HG02588 (cell line): ENCODE measurements around the gene IMP3.
"Not testable (repeated sequence)": the region's sequence is repeated elsewhere in the genome, so short reads cannot be mapped to it uniquely, and the experiment has no call there.

Experiments used
- ATAC-seq: cut with Tn5 transposase; IDR thresholded peaks from one replicate; pipeline ENCODE4 v1.9.1; 2021; ENCODE audit warnings: mild to moderate bottlenecking, moderate library complexity; ENCODE audit not compliant: unreplicated experiment

IMP3 gene

DNA sequence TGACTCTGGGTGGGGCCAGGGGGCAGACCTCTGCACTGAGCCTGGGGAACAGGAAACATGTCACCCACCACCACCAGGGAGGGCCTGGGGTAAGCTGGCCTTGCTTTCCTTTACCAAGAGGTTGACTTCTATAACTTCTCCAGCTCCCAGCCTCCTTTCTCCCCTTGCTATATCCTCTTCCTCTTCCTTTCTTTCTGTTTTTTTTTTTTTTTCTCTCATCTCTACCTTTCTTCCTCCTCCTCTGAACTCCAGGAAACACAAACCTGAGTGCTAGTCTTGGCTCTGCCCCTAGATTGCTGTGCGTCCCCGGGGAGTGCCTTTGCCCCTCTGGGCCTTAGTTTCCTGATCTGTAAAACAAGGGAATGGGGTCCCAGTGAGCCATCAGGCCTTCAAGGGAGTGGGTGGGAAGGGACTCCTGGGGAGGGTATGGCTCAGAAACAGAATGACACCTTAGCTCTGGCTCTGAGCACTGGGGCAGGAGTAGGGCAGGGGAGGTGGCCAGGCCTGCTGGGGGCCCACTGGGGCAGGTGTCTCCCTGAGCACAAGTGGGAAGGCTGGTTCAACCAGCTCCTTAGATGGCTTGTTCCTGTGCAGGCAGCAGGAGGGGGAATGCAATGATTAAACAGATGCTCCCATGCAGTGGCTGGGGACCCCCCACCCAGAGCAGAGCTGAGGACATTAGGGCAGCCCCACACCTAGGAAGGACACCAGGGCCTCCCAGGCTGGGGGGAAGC lies 12.0 kb upstream of the IMP3 start:
- no peak for ATAC-seq

DNA sequence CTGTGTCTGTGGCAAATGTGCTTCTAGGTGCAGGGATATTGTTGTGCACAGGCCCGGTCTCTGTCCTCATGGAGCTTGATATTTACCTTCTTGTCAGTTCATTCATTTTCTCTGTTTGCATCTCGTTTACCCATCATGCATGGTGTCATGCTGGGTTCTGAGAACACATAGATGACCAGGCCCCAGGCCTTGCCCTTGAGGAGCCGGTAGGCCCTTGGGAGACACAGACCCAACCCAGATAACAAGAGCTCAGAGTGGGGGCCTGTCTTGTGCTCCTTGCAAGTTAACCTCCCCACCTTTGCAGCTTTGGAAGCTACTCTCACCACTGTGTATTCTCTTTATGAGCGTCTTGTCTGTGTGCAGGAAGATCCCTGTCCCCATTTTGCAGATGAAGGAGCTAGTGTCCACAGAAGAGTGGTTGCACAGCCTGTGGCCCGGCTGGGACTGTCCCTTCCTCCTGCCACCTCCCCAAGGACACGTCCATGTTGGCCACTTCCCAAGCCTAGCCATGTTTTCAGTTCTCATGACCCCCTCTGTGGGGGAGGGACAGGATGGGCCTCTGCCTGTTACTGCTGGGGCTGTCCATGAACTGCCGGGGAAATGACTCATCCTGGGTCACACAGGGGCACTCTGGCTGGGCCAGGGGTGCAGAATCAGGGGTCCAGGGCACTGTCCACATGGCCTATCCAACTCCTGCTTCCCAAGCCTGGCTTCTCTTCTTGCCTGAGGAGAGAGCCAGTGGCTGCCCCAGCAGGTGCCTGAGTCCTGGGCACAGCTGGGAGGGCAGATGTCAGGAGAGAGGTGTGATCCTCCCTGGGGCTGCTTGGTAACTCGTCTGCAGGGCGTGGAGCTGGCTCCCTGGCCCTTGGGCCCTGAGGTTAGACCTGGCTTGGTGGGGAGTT lies 11.1 kb upstream of the IMP3 start:
- no peak for ATAC-seq

DNA sequence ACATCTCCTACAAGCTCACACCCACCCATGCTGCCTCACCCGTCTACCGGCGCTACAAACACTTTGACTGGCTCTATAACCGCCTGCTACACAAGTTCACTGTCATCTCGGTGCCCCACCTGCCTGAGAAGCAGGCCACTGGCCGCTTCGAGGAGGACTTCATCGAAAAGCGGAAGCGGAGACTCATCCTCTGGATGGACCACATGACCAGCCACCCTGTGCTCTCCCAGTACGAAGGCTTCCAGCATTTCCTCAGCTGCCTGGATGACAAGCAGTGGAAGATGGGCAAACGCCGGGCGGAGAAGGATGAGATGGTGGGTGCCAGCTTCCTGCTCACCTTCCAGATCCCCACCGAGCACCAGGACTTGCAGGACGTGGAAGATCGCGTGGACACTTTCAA lies 9.8 kb upstream of the IMP3 start:
- no peak for ATAC-seq

DNA sequence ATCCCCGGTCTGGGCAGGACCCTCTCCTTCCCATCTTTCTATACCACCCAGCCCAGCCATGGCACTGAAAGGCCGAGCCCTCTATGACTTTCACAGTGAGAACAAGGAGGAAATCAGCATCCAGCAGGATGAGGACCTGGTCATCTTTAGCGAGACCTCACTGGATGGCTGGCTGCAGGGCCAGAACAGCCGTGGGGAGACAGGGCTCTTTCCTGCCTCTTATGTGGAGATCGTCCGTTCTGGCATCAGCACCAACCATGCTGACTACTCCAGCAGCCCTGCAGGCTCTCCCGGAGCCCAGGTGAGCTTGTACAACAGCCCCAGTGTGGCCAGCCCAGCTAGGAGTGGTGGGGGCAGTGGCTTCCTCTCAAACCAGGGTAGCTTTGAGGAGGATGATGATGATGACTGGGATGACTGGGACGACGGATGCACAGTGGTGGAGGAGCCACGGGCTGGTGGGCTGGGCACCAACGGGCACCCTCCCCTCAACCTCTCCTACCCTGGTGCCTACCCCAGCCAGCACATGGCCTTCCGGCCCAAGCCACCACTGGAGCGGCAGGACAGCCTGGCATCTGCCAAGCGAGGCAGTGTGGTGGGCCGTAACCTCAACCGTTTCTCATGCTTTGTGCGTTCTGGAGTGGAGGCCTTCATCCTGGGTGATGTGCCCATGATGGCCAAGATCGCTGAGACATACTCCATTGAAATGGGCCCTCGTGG lies 9.2 kb upstream of the IMP3 start:
- no peak for ATAC-seq

DNA sequence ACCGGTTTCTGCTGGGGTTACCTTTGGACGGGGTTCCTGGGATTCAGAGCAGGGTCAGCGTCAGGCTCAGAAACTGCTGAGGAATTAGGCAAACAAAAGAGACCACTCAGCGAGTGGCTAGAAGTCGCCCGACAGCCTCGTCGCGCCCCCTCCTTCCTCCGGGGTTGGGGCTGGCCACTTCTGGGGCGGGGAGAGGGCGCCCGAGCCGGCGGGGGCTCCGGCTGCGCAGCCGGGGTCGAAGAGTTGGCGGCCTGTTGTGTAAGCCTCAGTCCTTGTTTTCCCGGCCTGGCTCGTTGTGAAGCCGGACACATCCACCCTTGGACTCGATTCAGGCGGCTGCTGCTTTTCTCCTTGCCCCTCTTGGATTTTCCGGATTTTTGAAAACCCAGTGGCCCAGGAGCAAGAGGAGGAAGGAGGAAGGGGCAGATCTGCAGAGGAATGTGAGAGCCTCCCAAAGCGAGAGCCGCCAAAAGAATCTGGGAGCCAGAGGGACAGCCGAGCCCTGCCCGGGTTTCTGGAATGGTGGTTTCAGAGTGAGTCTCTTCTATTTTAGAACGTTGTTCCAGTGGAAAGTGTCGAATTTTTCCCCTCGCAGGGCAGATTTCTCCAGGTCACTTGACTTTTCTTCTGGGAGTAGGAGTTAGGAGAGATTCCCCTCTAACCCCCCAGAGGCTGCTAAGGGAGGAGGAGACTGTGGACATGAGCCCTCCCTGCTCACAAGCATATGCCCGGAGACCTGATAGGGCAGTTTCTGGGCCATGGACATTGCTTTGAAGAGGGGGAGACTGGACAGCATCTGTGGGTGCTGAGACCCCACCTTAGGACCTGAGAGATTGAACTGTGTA lies 8.4 kb upstream of the IMP3 start:
- no peak for ATAC-seq

DNA sequence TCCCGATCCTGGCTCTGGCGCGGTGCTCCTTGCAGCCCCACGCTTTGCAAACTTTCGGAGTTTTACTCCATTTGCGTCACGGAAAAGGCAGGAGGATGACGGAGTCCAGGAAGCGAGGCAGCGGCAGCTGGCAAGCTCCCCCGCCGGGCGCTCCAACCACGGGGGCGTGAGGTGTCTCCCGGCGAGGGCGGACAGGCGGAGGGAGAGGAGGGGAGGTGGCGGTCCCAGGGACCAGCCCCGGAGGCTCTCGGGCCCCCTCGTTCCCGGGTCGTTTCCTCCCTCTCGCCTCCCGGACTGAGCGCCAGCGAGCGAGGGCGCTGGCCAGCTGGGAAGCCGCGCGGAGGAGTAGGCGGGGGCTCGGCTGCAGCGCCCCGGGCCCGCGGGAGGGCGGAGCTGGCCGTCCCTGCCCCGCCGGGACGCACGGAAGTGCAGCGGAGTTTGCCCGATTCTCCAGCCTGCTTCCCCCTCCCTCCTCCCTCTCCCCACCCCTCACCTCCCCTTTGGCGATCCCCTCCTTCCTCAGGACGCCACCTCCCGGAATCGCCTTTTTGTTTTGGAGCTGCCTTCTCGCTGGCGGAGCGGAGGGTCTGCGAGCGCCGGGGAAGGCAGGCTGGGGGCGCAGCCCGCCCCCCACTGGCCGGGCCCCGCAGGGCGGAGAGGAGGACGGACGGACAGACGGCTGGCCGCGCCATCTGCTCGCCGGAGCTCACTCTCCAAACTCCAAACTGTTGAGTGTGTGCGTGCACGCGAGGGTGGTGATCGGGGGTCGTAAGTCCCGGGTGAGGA lies 7.5 kb upstream of the IMP3 start, which contains the start of gene SNX33:
Gene SNX33 (plus strand): TSS at position 543 of the 786 bp plus-strand sequence. CDS start 1,191 bp downstream, outside the sequence.
- ATAC-seq, result no peak

DNA sequence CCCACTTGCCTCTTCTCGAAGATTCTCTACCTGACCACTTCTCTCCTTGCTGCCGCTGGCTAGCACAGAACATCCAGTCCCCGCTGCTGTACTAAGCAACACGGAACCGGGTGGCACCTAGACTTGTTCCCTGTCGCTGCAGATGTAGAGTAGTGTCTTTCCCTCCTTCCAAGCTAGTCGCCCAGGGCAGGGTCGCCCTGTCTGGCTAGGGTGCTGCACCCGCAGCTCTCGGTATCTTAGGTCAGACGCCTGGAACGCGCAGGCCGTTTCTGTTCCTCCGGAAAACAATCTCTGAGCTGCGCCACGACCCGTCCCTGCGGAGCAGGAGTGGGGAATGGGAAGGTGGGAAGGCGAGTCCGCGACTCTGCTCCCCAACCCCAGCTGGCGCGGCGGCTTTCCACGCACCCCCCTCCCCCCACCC lies 6.9 kb upstream of the IMP3 start:
- ATAC-seq, result no peak

DNA sequence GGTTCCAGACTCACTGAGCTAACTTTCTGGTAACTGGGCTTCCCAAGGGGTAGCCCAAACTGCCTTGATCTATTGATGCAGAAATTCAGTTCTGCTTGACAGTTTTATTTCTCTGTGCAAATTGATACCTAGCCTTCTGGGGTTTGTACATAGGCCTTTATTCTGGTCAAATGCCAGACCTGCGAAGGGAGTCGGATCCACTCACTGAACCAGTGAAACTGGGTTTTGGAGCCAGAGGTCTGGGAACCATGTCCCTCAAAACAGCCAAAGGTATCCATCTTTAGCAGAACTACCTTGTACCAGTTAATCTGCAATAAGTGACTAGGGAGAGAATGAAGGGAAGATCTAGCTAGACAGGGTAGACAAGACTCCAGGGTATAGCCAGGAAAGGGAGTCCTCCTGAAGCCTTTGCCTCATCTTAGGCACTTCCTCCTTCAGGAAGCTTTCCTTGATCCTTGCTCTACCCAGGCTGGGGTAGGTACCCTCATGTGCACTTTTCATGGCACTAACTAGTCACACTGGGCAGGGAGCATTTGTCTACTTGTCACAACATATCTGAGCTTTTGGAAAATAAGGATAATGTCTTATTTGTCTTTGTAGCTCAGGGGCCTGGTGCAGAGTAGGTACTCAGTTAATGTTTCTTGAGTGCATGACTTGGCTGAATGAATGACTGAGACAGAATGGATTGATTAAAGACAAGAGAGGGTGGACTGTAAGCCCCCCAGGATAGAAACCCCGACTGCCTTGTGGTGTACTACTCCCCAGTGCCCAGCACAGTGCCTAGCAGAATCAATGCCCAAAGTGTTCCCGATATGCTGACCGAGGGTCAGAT lies 6.3 kb upstream of the IMP3 start:
- ATAC-seq, result no peak

DNA sequence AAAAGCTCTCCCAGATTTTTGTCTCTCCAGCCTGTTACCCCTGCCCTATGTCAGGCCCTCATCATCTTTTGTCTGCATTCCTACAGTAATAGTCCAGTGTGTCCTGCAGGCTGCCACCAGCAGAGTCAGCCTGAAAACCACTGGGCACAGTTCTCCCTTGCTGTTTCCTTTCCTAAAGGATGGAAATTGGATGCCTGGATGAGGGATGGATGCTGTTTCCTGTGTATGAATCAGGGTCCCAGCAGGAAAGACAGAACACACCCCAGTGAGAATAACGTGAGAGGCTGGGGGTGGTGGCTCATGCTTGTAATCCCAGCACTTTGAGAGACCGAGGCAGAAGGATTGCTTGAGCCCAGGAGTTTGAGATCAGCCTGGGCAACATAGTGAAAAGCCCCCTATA lies 4.4 kb upstream of the IMP3 start:
- no peak for ATAC-seq

DNA sequence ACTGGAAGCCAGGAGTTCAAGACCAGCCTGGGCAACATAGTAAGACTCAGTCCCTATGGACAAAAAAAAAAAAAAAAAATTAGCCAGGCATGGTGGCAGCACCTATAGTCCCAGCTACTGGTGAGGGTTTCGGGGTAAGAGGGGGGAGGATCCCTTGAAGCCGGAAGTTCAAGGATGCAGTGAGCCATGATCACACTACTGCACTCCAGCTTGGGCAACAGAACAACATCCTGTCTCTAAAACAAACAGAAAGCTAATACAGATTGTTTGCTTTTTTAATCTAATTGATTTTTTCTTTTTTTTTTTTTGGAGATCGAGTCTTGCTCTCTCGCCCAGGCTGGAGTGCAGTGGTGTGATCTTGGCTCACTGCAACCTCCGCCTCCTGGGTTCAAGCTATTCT lies 1.6 kb upstream of the IMP3 start:
- ATAC-seq, result no peak

DNA sequence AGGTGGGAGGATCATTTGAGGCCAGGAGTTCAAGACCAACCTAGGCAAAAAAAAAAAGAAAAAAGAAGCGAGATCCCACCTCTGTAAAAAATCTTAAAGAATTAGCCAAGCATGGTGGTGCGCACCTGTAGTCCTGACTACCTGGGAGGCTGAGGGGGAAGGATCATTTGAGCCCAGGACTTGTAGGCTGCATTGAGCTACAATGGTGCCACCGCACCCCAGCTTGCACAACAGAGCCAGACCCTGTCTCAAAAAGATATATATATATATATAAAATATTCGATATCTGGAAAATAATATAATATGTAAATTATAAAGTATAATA lies 1.1 kb upstream of the IMP3 start:
- no peak for ATAC-seq

DNA sequence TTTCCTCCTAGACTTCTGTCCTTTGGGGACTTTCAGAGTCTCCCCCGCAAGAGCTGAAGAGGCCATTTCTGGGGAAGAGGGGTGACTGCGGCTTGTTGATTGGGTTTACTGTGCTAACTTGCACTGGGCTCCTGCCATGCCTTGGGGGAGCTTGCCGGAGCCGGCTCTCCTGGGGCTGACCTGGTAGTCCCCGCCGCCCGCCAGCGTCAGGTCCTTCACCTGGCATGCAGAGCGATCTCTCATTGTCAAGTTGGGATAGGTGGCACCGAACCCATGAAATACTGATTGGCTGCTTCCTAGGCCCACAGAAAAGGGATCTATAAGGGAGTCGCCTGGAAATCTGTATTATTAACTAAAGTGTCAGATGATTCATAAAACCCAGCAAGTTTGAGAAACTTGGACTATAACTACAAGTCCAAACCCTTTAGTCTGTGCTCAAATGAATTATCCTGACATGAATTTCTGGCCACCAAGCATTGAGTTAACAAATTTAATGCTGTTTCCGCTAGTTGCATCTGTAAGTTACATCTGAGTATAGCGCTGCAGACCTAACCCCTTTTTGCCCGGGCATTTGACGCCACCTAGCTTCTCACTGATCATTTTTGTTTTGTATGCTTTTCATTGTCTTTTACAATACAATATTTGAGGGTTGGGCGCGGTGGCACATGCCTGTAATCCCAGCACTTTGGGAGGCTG lies 607 bp upstream of the IMP3 start:
- peak; percentile 32 for ATAC-seq

DNA sequence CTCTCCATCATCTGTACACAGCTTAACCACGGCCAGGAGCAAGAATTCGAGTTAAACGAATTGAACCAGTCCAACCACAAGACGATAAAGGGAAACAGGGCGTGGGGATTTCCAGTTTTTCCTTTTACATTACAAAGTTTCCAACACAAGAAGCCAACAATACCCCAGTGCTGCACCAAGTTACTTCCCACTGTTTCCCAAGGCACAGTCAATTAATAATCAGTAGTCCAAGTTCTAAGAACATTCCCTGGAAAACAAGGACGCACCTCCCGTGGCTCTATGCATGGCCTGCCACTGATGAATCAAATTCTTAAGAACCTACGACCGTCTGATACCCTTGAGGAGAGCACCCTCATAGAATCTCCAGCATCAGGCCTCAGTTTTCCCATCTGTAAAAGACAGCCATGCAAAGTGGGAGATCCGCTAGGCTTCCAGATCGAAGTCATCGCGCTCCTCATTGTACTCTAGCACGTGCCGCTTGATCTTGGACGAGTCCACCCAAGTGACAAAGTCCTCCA lies 774 bp downstream of the IMP3 start:
- ATAC-seq, result no peak

DNA sequence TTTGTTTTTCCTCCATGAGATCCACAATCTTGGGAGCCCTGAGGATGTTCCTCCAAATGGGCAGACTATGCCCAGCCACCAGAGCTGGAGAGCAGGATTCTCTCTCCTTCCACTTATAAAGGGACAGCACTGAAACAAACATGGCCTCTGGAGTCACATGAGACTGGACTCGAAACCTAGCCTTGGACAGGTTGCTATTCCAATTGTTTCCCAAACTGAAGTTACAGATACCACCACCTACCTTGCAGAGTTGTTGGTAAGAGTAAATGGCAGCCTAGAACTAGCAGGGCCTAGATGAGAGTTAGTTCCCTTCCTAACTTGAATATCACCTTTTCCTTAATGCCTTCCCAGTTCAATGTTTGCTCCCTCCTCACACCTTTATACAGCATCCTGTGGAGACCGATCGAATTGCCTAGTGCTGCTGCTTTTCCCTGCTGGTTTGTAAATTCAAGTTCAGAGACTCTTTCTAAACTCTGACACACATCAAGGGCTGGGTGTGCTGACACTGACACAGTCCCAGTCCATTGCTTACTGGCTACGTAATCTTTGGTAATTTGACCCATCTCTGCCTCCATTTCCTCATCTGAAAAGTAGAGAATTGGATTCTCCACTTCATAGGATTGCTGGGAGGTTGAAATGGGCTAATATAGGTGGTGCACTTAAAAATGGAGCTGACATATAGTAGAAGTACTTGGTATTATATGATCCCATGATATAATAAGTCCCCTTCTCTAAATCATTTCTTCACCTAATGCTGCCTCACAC lies 2.6 kb downstream of the IMP3 start:
- no peak for ATAC-seq

DNA sequence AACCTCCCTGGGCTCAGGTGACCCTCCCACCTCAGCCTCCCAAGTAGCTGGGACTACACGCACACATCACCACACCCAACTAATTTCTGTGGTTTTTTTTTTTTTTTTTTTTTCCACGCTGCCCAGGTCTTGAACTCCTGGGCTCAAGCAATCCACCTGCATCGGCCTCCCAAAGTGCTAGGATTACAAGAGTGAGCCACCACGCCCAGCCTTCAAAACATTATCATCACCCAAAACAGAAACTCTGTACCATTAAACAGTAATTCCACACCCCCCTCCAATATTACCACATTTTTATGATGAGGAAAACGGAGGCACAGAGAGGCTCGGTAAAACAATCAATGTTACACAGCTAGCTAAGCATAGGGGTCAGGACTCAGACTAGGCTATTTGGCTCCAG lies 4.0 kb downstream of the IMP3 start:
- no peak for ATAC-seq

DNA sequence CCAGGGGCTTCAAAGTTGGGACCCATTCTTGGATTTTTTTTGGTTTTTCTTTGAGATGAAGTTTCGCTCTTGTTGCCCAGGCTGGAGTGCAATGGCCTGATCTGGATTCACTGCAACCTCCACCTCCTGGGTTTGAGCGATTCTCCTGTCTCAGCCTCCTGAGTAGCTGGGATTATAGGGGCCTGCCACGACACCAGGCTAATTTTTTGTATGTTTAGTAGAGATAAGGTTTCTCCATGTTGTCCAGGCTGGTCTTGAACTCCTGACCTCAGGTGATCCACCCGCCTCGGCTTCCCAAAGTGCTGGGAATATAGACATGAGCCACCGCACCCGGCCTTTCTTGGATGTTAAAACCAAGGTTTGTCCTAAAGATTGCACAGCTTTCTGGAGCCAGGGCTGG lies 6.1 kb downstream of the IMP3 start:
- not testable (repeated sequence) for ATAC-seq

DNA sequence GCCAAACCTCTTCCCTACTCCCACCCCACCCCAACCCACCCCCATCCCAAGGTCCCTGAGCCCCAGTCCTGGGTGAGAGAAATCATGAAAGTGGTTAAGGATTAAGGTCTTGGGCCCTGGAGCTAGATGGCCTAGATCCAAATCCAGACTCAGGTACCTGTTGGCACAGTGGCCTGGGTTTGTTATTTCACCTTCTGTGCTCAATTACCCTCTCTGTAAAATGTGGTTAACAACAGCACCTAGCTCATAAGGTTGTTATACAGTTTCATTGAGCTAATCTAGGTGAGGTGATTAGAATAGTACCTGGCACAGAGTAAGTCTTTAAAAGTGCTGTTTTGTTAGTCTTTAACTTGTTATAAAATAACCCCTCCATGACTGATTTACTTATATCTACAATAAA lies 8.1 kb downstream of the IMP3 start:
- no peak for ATAC-seq
